Fibroblast of the conjunctiva (primary cell): ENCODE measurements around the gene MRPL49.
A peak's percentile ranks its signal among the peaks of the same experiment; 100 is the strongest.
"Not testable (repeated sequence)": the region's sequence is repeated elsewhere in the genome, so short reads cannot be mapped to it uniquely, and the experiment has no call there.

Experiments
- DNase-seq: peaks from one replicate; pipeline ENCODE4 v3.0.0-alpha.2; 2010; ENCODE audit warnings: low read depth

The MRPL49 gene

GRCh38 chr11:65132988-65133700 lies 11.0 kb downstream of the MRPL49 start:
- DNase-seq = no peak

DNA sequence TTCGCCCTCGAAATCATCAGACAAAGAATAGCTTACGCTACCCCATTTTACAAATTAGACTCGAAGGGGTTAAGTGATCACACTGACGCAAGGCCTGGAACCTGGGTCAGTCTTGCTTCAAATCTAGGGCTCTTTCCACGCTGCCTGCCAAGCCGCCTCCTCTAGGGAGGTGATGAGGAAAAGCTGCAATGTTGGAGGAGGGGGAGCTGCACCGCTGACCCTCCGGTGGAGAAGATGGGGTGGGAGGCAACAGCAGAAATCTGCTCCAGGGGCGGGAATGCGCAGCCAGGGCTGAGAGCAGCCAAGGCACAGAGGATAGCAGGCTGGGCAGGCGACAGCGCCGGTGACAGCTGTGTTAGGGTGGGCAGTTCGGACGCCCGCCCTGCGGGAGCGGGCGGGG lies 11.6 kb downstream of the MRPL49 start:
- peak; percentile 28 for DNase-seq

- peak; percentile 57 for DNase-seq
Observed at GRCh38 chr11:65134240-65134951, 12.3 kb downstream of the MRPL49 start, which contains the start of gene SYVN1. Gene SYVN1, minus strand, starts transcription at chr11:65134519. Its CDS starts 918 bp downstream, at chr11:65133601.

DNA sequence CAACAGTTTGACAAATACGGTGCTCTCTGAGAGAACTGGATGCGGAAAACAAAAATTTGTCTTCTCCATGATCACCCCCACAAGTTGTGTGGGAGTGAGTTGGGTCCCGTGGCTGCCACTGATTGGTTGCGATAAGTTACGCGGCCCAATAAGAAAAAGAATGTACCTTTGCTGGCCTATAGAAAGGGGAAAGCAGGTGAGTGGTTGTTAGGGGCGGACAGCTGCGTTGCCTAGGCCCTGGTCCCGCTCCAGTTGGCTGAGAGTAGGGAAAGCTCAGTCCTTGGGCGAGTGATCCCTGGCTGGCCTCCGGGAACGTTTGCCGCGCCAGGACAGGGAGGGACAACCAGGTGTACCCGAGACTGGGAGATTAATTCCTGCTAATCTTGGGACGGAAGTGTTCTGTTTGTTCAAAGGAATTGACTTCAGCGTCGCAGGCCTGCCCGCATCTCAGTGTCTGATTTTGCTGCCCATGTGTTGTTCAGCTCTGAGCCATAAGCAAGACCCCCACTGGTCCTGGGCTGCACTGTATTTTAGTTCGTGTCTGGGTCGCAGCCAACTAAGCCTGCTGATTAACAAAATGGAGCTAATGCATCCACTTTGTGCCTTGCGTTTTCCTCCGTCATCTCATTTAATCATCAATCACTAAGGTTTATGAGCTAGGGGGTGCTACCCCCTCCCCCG lies 13.0 kb downstream of the MRPL49 start:
- DNase-seq = peak; percentile 92

GRCh38 chr11:65135633-65136145 lies 13.6 kb downstream of the MRPL49 start:
- DNase-seq = no peak

GRCh38 chr11:65136515-65137096 lies 14.5 kb downstream of the MRPL49 start:
- no peak for DNase-seq

- DNase-seq = no peak
Observed at GRCh38 chr11:65141896-65142494, 19.9 kb downstream of the MRPL49 start.

GRCh38 chr11:65147352-65148075 lies 25.4 kb downstream of the MRPL49 start:
- no peak for DNase-seq

DNA sequence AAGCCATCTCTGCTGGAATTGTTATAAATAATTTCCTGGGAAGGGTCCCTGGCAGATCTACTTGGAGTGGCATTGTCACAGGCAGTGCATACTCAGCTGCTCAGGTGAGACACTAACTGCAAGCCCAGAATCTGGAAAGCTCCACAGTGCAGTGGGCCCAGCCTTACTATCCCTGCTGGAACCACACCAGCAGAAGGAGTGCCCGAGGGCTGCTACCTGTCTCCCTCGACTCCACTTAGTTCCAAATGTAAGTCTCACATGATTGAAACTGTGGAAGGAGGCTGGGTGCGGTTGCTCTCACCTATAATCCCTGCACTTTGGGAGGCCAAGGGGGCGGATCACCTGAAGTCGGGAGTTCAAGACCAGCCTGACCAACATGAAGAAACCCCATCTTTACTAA lies 26.5 kb downstream of the MRPL49 start:
- no peak for DNase-seq

DNA sequence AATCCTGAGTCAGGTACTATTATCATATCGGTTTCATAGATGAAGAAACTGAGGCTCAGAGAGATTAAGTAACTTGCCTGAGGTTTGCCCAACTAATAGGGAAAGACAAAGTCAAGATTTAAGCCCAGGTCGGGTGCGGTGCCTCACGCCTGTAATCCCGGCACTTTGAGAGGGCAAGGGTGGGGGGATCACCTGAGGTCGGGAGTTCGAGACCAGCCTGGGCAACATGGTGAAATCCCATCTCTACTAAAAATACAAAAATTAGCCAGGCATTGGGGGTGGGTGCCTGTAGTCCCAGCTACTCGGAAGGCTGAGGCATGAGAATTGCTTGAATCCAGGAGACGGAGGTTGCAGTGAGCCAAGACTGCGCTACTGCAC lies 28.0 kb downstream of the MRPL49 start:
- DNase-seq = not testable (repeated sequence)

DNA sequence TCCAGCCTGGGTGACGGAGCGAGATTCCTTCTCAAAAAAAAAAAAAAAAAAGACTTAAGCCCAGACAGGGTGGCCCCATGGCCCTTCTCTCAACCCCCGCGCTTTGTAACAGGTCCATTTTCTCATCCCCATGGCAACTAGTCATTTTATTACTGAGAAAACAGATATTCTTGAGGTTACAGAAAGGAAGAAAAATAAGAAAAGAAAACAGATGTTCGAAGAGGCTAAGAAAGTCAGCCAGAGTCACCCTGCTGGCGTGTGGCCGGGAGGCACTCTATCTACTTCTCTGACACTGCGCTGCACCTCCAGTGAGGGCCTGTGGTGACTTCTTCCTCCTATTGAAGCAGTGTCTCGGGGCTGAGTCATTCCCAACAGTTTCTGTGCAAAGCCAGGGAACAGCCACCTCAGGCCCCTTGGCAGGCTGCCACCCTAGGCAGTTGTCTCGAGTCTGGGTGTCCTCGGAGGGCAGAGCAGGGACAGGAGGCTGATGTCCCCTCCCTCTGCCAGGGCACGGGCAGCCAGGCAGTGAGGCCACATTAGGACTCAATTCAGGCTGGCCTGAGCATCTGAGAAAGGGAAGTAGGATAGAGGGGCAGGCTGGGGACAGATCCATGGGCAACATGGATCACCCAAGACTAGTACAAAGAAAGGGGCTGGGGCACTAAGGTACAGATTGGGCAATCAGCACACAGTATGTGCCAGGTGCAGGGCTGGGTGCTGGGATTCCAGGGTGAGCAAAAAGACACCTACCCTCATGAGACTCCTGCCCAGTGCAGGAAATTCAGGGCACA lies 28.6 kb downstream of the MRPL49 start:
- peak; percentile 9 for DNase-seq

- DNase-seq = no peak
Observed at GRCh38 chr11:65151331-65151899, 29.3 kb downstream of the MRPL49 start.

DNA sequence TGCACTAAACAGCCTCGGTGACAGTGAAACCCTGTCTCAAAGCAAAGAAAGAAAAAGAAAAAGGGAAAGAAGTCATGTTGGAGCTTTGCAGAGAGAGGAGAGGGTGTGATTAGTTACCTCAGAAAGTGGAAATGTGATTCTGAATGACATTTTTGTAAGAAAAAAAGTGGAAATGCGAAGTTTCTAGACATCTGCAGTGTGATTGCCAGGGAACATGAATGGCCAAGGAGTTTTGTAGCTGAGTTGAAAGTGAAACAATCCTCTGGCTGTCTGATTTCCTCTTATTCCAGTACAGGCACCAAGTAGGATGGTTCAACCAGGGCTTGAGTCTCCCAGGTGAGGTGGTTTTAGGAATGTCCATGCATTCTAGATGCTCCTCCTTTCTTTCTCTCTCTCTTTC lies 30.0 kb downstream of the MRPL49 start:
- no peak for DNase-seq

- no peak for DNase-seq
Observed at GRCh38 chr11:65156256-65156655, 34.1 kb downstream of the MRPL49 start.

GRCh38 chr11:65156926-65157325 lies 34.8 kb downstream of the MRPL49 start:
- no peak for DNase-seq

DNA sequence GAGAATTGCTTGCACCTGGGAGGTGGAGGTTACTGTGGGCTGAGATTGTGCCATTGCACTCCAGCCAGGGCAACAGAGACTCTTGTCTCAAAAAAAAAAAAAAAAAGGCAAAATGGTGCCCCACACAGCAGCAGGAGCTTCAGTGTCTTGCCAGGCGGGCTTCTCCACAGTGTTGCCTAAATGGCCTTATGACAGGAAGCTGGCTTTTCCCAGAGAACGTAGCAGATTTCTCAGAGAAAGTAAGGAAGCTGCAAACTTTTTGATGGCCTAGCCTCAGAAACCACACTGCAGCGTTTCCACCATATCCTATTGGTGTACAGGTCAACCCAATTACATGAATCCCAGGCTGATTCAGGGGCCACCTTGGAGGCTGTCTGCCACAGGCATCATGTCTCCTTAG lies 35.2 kb downstream of the MRPL49 start:
- DNase-seq = no peak

DNA sequence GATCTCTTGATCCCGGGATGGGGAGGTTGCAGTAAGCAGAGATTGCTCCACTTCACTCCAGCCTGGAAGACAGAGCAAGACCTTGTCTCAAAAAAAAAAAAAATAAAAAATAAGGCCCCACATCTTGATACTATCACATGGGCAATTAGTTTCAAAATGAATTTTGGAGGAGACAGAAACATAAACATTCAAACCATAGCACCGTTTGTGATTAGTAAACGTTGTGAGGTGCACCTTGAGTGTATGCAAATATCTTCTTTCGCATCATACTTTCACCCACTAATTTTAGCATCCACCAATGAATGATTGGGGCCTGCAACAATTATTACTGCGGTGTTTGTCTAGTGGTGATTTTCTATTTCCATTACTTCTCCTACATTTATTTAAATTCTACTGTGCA lies 36.9 kb downstream of the MRPL49 start:
- no peak for DNase-seq

GRCh38 chr11:65160643-65161042 lies 38.5 kb downstream of the MRPL49 start:
- no peak for DNase-seq

- no peak for DNase-seq
Observed at GRCh38 chr11:65163684-65164083, 41.6 kb downstream of the MRPL49 start.
